Effector memory CD4-positive, alpha-beta T cell (primary cell): ENCODE data around the gene COL25A1.

ENCODE experiments used
- DNase-seq, 3 donors: peaks; one replicate each; pipeline ENCODE4 v3.0.0-alpha.2; 2020
- H3K27ac ChIP-seq: 2 replicates; pipeline ENCODE4 v1.7.0; 2013; ENCODE audit warnings: mild to moderate bottlenecking, low read length, moderate library complexity; ENCODE audit not compliant: insufficient read depth, poor library complexity, severe bottlenecking
- H3K27me3 ChIP-seq: replicated peaks from 2 replicates; pipeline ENCODE4 v1.7.0; 2013; ENCODE audit warnings: mild to moderate bottlenecking, low read length; ENCODE audit not compliant: insufficient read depth, control insufficient read depth, poor library complexity, severe bottlenecking
- H3K36me3 ChIP-seq: 2 replicates; pipeline ENCODE4 v1.7.0; 2013; ENCODE audit warnings: mild to moderate bottlenecking, low read length, moderate library complexity; ENCODE audit not compliant: control insufficient read depth, insufficient read depth
- H3K4me1 ChIP-seq: 2 replicates; pipeline ENCODE4 v1.7.0; 2013; ENCODE audit warnings: low read length, mild to moderate bottlenecking; ENCODE audit not compliant: control insufficient read depth, insufficient read depth, poor library complexity, severe bottlenecking
- H3K4me3 ChIP-seq: 2 replicates; pipeline ENCODE4 v1.7.0; 2013; ENCODE audit warnings: low read length, low read depth, mild to moderate bottlenecking; ENCODE audit not compliant: insufficient read depth, poor library complexity, severe bottlenecking
- H3K9me3 ChIP-seq: 2 replicates; pipeline ENCODE4 v1.7.0; 2013; ENCODE audit warnings: mild to moderate bottlenecking, low read length, moderate library complexity; ENCODE audit not compliant: control insufficient read depth

The COL25A1 gene

GRCh38 chr4:109205186-109205585 lies 97.3 kb downstream of the COL25A1 start:
- Histone ChIP-seq H3K4me1 (no peaks in the 10 kb centered on the region), H3K9me3 (no peaks in the 10 kb centered on the region), H3K27ac (no peak overlapping the region), H3K27me3 (no peaks in the 10 kb centered on the region), H3K4me3 (no peak overlapping the region), H3K36me3 (no peaks in the 10 kb centered on the region)
- no peak for DNase-seq

DNA sequence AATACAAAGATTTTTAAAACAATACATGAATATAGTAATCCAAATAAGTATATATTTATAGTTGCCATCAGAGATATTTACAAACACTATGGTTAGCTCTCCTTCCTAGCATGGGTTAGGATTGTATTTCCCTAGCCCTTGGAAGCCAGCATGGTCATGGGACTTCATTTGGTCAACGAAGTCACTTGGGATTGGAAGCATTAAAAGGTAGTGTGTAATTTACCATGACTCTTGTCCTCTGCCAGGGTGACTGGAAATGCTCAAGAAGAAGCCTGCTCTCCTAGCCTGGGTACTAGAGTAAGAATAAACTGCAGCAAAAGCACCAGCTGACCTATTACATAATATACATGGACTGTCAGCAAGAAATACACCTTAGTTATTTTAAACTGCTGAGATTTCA lies 102.9 kb downstream of the COL25A1 start:
- no peaks in the 10 kb centered on the region for H3K9me3 ChIP-seq
- H3K27me3 ChIP-seq, result no peaks in the 10 kb centered on the region
- H3K36me3 ChIP-seq, result no peaks in the 10 kb centered on the region
- no peak for DNase-seq
- H3K4me3 ChIP-seq, result no peak overlapping the region
- no peaks in the 10 kb centered on the region for H3K4me1 ChIP-seq
- no peak overlapping the region for H3K27ac ChIP-seq

GRCh38 chr4:109195646-109196045 lies 106.8 kb downstream of the COL25A1 start:
- Histone ChIP-seq H3K4me3 (no peak overlapping the region), H3K9me3 (no peaks in the 10 kb centered on the region), H3K4me1 (no peaks in the 10 kb centered on the region), H3K27me3 (no peaks in the 10 kb centered on the region), H3K36me3 (no peaks in the 10 kb centered on the region), H3K27ac (no peak overlapping the region)
- DNase-seq, result no peak

- H3K9me3 ChIP-seq, result no peaks in the 10 kb centered on the region
- no peak overlapping the region for H3K27ac ChIP-seq
- DNase-seq, result no peak
- H3K4me1 ChIP-seq, result no peaks in the 10 kb centered on the region
- H3K36me3 ChIP-seq, result no peaks in the 10 kb centered on the region
- H3K27me3 ChIP-seq, result no peaks in the 10 kb centered on the region
- no peak overlapping the region for H3K4me3 ChIP-seq
These were observed 111.2 kb downstream of the COL25A1 start for GRCh38 chr4:109191216-109191615.

GRCh38 chr4:109186458-109186945 lies 116.0 kb downstream of the COL25A1 start:
- H3K4me1 ChIP-seq, result no peaks in the 10 kb centered on the region
- DNase-seq, result no peak
- H3K4me3 ChIP-seq, result no peak overlapping the region
- H3K9me3 ChIP-seq, result no peaks in the 10 kb centered on the region
- H3K27ac ChIP-seq, result no peak overlapping the region
- no peaks in the 10 kb centered on the region for H3K36me3 ChIP-seq
- no peaks in the 10 kb centered on the region for H3K27me3 ChIP-seq

GRCh38 chr4:109185951-109186350 lies 116.5 kb downstream of the COL25A1 start:
- no peaks in the 10 kb centered on the region for H3K27me3 ChIP-seq
- no peaks in the 10 kb centered on the region for H3K9me3 ChIP-seq
- H3K36me3 ChIP-seq, result no peaks in the 10 kb centered on the region
- H3K4me1 ChIP-seq, result no peaks in the 10 kb centered on the region
- no peak for DNase-seq
- no peak overlapping the region for H3K27ac ChIP-seq
- no peak overlapping the region for H3K4me3 ChIP-seq

DNA sequence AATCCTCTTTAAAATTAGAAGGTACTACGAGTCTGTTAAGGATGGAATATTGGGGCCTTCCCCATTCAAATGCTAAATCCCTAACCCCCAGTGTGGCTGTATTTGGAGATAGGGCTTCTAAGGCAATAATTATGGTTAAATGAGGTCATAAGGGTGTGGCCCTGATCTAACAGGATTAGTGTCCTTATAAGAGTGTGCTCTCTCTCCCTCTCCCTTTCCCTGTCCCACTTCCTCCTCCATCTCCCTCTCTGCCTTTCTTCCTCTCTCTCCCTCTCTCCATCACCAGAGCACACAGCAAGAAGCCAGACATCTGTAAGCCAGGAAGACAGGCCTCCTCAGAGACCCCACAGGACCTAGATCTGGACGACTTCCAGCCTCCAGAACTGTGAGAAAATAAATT lies 116.9 kb downstream of the COL25A1 start:
- H3K27ac ChIP-seq, result no peak overlapping the region
- no peak overlapping the region for H3K4me3 ChIP-seq
- H3K9me3 ChIP-seq, result no peaks in the 10 kb centered on the region
- no peaks in the 10 kb centered on the region for H3K4me1 ChIP-seq
- DNase-seq, result no peak
- H3K36me3 ChIP-seq, result no peaks in the 10 kb centered on the region
- no peaks in the 10 kb centered on the region for H3K27me3 ChIP-seq

- no peak overlapping the region for H3K27ac ChIP-seq
- DNase-seq, result no peak
These were observed 117.9 kb downstream of the COL25A1 start for GRCh38 chr4:109184491-109184961.

GRCh38 chr4:109183931-109184490 lies 118.4 kb downstream of the COL25A1 start:
- DNase-seq, result no peak
- Histone ChIP-seq H3K4me3 (no peak overlapping the region), H3K27ac (no peak overlapping the region)

More at GRCh38 chr4:109184491-109184961, 117.9 kb downstream of the COL25A1 start:
- Histone ChIP-seq H3K4me3 (no peak overlapping the region), H3K36me3 (no peaks in the 10 kb centered on the region), H3K27me3 (no peaks in the 10 kb centered on the region), H3K9me3 (no peaks in the 10 kb centered on the region), H3K4me1 (no peaks in the 10 kb centered on the region)

DNA sequence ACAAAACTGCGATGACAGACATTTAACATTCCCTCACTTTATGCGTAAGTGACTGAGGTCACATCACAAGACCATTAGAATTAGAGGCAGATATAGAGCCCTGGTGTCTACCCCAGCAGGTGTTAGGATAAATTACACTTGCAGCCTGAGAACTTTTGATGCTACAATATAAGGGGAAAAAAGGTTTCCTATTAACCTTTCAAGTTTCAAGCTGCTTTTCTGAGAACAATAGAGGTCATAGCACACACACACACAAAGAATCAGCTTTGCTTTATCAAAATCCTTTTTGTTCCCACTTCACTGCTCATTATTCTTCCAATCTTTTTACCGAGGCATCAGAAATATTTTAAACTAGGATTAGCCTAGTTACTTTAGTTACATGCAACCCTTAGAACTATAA lies 119.8 kb downstream of the COL25A1 start:
- Histone ChIP-seq H3K9me3 (no peaks in the 10 kb centered on the region), H3K36me3 (no peaks in the 10 kb centered on the region), H3K27me3 (no peaks in the 10 kb centered on the region), H3K4me3 (no peak overlapping the region), H3K27ac (no peak overlapping the region), H3K4me1 (no peaks in the 10 kb centered on the region)
- DNase-seq, result no peak

More at GRCh38 chr4:109183931-109184490, 118.4 kb downstream of the COL25A1 start:
- H3K36me3 ChIP-seq, result no peaks in the 10 kb centered on the region
- no peaks in the 10 kb centered on the region for H3K27me3 ChIP-seq
- H3K4me1 ChIP-seq, result no peaks in the 10 kb centered on the region
- no peaks in the 10 kb centered on the region for H3K9me3 ChIP-seq
